AG09319 (cell line): ENCODE results near the gene PPM1A.
A peak's percentile ranks its signal among the peaks of the same experiment; 100 is the strongest.

Source experiments
- DNase-seq: peaks from one replicate; pipeline ENCODE4 v3.0.0-alpha.2; 2010; ENCODE audit warnings: low read depth; ENCODE audit errors: extremely low read depth
- TF ChIP-seq, protein P1 (sequence below): IDR thresholded peaks from 2 replicates; pipeline ENCODE4 v1.5.1; 2011; ENCODE audit warnings: low read depth, mild to moderate bottlenecking, inconsistent platforms, low read length, moderate library complexity

The PPM1A gene

DNA sequence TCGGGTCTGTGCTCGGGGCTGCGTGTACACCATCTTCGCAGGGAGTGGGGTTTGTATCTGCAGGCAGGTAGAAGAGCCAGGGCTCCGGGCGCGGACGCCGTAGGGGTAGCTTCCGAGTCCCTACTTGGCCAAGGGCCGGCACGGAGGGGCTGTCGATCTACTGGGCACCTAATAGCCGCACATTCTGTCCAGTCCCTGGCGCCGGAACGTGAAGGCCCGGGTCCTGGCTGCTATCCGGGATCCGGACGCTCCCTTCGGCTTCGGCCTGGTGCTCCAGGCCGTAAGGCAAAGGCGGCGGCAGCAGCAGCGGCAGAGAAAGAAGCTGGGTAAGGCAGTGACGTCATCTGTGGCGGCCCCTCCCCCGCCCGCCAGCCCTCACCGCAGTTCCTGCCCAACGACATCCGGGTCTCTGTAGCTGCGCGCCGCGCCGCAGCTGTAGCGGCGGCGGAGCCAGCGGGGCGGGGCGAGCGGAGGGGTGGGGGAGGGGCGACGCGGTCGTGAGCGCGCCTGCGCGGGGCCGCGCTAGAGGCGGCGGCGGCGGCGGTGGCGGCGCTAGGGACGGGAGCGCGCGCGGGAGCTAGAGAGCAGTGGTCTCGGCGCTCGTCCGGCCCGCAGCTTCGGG lies at the start of gene PPM1A:
Gene PPM1A (plus strand): TSS at position 525 of the 622 bp plus-strand sequence. CDS start 33,483 bp downstream, outside the sequence.
- TF ChIP-seq, protein P1, sequence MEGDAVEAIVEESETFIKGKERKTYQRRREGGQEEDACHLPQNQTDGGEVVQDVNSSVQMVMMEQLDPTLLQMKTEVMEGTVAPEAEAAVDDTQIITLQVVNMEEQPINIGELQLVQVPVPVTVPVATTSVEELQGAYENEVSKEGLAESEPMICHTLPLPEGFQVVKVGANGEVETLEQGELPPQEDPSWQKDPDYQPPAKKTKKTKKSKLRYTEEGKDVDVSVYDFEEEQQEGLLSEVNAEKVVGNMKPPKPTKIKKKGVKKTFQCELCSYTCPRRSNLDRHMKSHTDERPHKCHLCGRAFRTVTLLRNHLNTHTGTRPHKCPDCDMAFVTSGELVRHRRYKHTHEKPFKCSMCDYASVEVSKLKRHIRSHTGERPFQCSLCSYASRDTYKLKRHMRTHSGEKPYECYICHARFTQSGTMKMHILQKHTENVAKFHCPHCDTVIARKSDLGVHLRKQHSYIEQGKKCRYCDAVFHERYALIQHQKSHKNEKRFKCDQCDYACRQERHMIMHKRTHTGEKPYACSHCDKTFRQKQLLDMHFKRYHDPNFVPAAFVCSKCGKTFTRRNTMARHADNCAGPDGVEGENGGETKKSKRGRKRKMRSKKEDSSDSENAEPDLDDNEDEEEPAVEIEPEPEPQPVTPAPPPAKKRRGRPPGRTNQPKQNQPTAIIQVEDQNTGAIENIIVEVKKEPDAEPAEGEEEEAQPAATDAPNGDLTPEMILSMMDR, result no peak
- DNase-seq, result peak; percentile 89

DNA sequence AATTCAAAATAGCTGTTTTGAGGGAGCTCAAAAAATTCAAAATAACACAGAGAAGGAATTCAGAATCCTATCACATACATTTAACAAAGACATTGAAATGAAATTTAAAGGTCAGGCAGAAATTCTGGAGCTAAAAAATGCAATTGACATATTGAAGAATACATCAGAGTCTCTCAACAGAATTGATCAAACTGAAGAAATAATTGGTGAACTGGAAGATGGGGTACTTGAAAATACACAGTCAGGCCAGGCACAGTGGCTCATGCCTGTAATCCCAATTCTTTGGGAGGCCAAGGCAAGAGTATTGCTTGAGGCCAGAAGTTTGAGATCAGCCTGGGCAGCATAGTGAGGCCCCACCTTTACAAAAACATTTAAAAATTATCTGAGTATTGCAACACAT lies 49.7 kb upstream of the PPM1A start:
- TF ChIP-seq, protein P1, result no peak
- no peak for DNase-seq

DNA sequence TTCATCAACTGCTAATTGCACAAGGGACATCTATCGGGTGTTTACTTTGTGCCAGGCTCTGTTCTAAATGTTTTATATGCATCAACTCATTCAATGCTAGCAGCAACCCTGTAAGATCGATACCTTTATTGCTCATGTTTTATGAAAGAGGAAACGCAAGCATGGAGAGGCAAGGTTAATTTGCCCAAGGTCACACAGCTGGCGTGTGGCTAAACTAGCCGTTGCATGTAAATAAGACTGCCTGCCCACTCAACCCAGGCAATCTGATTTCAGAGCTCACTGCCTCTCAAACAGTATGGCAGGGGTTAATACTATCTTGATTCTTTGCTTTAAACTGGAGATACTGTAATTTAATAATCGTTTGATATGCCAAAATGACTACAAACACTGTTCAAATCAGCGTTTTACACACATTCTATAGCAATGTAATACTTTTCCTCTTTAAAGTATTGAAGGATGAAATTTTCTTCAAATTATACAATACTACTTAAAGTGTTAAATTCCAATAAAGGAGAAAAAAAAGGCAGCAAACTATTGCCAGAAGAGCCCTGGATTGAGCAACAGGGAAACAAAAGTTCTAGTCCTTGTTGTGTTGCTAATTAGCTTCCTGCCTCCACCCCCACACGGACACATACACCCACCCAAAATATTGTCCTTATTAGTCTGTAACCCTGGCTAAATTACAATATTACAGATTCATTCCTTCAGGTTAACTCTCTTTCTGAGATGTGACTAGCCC lies 44.7 kb upstream of the PPM1A start:
- TF ChIP-seq, protein P1, result no peak
- no peak for DNase-seq

DNA sequence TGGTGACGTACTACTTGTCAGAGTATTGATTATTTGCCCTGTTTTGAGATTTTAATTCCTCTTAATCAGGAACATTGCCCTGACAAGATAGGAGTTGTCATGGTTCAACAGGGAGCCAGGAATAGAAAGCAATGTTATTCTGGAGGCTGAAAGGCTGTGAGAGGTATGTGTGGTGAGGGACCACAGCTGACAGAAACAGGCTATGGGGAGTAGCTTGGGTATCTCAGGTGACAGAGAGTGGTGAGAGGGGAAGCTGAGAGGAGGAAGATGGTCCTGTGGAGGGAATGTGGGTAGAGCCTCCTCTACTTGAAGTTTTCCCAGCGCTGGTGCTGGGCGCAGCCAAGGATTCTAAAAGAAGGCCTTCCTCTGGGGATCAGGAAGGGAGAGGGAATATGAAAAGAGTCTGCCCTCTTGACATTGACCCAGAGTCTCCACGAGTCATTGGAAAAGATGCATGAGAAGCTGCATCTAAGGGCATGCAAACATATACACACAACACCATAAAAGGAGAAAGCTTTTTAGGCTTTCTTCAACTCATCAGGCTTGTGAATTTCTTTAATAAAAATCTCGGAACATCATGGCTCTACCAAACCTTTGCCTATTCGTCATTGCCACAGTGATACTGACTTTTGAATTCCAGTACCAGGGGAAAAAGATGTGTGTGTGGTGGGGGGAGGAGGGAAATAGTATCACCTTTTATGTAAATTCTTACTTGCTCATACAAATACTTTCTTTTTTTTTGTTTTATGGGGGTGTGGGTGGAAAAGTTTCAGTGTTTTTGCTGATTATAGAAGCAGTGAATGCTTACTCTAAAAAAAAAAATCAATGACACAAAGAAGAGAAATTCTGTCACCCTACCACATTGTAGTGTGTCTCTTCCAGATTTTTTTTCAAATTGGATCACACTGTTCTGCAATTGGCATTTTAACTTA lies 43.9 kb upstream of the PPM1A start:
- no peak for DNase-seq
- TF ChIP-seq, protein P1, result no peak

DNA sequence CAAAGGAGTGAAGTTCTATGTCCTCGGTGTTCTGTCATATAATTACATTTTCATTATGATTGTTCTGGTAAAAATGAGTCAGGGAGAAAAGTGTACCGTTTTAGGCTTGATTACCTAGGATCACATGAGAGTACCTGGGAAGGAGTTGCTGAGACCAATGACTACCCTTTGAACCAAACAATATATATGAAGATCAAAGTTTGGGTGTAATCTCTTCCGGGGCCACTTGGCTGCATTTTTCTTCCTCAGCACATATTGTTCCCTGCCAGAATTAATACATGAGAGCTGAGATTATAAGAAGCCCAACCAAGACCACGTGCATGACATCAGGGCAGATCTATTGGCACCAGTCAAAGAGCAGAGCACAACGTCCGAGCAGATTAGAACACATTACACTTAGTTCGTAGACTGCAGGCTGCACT lies 42.8 kb upstream of the PPM1A start:
- TF ChIP-seq, protein P1, result no peak
- DNase-seq, result no peak

DNA sequence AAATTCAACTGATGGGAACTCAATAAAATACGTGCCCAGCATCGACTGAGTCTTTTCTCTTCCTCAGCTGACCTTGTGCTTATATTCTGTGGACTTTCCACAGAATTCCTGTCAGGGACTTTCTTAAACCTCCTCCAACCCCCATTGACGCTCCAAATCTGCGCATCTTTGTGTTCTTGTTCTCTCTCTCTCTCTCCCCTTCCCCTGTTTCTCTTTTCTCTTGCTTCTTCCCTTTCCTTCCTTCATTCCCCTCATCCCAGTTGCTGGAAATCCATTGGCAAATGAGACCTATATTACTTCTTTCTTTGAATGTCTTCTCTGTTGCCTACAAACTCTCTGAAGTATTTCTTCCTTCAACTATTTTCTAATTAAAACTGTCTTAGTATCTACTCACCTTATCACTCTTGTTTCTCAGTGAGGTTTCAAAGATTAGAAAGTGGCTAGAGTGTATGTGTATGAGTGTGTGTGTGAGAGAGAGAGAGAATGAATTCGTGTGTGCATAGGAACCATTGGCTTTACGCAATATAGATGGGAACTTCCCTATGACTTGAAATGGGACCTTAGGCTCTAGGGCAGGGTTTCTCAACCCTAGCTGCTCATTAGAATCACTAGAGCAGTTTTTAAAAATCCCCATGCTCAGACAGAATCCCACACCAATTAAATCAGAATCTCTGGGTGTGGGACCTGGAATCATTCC lies 42.0 kb upstream of the PPM1A start:
- DNase-seq, result no peak
- TF ChIP-seq, protein P1, result no peak
